Activated CD4-positive, CD25-positive, alpha-beta regulatory T cell treated with anti-CD3 and anti-CD28 coated beads, Interleukin-2, amount 50 U/mL, for 16 hours (primary cell): ENCODE data around the gene COL27A1.

ENCODE experiments used
- DNase-seq: peaks from one replicate; pipeline ENCODE4 v3.0.0-alpha.2; 2020; ENCODE audit warnings: low read depth, low spot score

The COL27A1 gene

DNA sequence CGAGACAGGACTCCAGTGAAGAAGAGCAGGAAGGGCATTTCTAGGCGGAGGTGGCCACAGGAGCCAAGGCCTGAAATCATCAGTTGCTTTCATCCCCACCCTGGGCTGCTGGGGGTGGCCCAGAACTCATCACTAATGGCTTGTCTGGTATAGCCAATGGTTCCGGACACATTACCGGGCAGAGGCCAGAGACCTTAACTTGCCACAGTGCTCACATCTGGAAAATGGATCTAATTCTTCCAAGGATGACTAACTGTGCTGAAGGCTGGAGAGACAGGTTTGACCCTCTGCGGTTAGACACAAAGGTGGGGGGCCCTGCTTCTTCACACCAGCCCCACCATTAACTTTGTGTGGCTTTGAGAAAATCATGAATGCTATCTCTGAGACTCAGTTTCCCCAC, 6.2 kb upstream of the COL27A1 start:
- DNase-seq, result no peak

- DNase-seq, result no peak
These were observed 5.5 kb upstream of the COL27A1 start for GRCh38 chr9:114149765-114150340.

GRCh38 chr9:114150608-114151007, 4.7 kb upstream of the COL27A1 start:
- no peak for DNase-seq

- no peak for DNase-seq
These were observed 3.8 kb upstream of the COL27A1 start for GRCh38 chr9:114151426-114151956.

DNA sequence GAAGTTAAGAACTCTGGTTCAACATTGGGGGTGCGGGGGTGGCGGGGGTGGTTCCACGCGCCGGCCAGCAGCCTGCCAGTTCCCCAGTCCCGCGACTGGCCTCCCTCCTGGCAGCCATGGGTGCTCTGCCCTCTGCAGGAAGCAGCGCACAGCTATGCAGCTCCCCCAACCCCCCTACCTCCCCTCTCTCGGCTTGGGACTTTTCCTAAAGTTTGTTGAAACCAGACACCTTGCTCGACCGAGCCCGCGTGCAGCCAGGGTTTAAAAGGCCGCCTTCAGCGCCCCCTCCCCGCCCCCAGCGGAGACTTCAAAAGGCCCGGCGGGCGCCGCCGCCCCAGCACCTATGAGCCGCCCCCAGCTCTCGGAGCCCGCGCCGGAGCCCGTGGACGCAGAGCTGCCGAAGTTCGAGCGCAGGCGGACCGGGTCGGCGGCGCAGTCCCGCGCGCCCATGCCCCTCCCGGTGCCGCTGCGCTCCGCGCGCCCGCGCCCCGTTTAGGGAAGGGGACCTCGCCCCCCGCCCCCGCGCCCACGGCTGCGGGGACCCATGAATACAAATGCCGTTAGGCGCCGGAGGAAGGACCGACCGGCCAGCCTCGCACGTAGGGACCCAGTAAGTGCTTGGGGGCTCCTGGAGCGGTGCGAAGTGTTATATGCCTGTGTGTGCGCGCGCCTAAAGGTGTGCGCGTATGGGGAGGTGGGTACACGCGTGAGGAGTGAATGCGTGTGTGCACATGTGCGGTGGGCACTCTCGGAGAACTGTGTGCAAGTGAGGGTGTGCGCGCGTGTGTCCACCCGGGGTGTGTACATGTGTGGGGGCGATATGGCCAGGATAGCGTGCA, 1.4 kb upstream of the COL27A1 start:
- no peak for DNase-seq

DNA sequence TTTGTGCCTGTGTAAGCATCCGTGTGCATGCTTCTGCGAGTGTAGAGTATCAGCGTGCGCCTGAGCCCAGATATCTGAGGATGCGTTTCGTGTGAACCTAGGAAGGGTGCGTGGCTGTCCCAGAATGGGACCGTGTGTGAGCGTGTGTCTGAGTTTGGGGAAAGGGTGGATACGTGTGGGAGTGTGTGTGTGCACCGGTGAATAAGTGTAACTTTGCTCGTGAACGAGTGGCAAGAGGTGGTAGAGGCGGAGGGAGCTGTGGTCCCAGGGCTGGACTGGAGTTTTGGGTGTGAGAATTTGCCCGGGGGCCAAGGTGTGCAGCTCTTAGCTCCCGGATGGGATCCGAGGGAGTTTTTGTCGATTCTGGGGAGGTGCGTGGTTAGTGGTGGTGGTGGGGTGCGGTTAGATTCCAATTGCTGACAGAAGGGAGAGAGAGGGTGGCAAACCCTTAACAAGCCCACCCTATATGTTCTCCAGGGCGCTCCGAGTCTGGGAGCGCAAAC, 686 bp upstream of the COL27A1 start:
- no peak for DNase-seq

DNA sequence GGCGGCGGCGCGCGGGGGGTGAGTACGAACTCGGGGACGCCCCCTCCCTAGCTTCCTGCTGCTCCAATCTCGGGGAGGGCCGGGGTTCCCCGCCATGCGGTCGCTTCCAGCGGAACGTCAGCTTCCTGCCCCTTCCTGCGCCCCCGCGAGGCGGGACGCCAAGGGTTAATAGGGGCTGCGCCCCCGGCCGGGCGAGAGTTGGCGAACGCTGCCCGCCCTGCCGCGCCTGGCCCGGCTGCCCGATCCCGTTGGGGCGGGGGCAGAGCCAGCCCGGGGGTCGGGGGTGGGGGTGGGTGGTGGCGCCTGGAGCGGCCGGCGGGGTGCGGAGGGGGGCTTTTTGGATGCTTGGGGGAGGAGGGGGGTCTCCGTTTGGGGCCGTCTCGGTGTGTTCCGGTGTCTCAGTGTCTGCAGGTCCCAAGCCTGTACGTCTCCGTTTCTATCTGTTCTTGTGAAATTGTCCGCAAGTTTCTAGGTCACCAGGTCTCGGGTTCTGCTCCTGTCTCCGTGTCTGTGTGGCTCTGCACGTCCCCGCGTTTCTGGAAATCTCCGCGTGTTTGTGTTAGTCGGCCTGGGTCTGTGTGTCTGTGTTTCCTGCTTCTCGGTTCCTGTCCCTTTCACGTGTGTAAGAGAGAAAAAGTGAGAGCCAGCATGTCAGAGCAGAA, 789 bp downstream of the COL27A1 start:
- no peak for DNase-seq

DNA sequence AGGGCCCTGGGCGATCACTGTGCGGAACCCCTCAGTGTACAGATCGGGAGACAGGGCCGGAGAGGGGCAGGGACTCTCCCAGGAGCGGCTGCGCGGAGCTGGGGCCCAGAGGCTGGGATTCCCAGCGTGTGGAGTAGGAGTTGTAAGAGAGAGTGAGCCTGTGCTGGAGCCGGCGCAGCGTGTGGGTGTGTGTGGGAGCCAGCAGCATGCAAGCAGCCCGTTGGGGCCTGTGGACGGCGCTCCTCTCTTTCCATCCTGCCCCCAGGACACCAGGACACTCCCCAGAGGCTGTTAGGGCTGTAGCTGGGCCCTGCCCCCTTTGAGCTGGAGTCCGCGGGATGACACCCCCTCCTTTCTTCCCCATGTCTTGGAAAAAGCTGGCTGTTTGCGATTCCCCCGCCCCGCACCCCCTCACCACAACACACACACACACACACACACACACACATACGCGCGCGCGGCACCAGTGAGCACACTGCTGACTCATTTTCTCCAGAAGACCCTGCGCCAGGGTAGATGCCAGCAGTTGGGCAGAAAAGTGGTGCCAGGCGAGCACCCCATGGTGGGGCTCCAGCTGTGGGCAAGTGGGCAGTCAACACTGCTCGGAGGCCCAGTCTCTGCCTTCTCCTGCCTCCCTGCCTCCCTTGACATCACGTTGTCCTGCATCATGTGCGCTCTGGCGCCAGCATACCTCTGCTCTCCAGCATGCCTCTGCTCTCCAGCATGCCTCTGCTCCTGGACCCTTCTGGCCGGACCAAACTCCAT, 1.5 kb downstream of the COL27A1 start:
- no peak for DNase-seq

GRCh38 chr9:114157516-114158176, 2.3 kb downstream of the COL27A1 start:
- no peak for DNase-seq

DNA sequence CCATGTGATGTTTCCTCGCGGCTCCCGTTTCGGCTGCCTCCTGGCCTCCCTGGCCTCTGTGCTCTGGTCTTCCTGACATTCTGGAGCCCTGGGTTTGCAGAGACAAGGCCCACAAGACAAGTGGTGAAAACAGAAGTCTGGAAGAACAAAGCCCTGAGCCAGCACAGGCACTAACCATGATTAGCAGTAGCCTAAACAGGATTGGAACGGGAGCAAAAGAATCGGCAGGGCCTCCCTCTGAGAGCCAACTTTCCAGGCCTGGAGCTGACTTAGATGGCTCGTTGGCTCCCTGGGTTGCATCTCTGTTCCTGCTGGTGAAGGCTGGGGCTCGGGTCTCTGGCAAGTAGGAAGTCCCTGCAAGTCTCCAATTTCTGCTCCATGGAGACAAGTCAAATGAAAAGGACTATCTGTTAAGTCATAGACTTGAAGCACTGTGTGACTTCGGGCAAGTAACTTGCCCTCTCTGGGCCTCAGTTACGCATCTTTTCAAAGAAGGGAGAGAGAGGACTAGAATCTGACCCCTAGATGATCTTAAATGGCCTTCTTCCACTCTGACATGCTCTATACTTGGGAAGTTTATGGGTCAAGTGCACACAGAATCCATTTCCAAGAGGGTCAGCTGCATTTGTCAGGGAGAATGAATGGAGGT, 3.3 kb downstream of the COL27A1 start:
- no peak for DNase-seq

GRCh38 chr9:114159691-114160090, 4.4 kb downstream of the COL27A1 start:
- DNase-seq, result no peak

- no peak for DNase-seq
These were observed 6.2 kb downstream of the COL27A1 start for GRCh38 chr9:114161513-114161912.

- no peak for DNase-seq
These were observed 8.2 kb downstream of the COL27A1 start for GRCh38 chr9:114163517-114163951.

- no peak for DNase-seq
These were observed 9.0 kb downstream of the COL27A1 start for GRCh38 chr9:114164191-114164794.

DNA sequence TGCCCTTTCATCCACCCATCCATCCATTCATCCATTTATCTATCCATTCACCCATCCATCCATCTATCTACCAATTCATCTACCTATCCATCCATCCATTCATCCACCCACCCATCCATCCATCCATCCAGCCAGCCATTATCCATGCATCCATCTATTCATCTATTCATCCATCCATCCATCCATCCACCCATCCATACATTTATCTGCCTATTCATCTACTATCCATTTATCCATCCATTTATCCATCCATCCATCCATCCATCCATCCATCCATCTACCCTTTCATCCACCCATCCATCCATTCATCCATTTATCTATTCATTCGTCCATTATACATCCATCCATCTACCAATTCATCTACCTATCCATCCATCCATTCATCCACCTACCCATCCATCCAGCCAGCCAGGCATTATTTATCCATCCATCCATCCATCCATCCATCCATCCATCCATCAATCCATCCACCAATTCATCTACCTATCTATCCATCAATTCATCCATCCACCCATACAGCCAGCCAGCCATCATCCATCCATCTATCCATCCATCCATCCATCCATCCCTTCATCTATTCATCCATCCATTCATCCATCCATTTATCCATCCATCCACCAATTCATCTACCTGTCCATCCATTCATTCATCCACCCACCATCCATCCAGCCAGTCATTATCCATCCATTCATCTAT, 10.2 kb downstream of the COL27A1 start:
- DNase-seq, result no peak

- no peak for DNase-seq
These were observed 10.8 kb downstream of the COL27A1 start for GRCh38 chr9:114166103-114166470.

DNA sequence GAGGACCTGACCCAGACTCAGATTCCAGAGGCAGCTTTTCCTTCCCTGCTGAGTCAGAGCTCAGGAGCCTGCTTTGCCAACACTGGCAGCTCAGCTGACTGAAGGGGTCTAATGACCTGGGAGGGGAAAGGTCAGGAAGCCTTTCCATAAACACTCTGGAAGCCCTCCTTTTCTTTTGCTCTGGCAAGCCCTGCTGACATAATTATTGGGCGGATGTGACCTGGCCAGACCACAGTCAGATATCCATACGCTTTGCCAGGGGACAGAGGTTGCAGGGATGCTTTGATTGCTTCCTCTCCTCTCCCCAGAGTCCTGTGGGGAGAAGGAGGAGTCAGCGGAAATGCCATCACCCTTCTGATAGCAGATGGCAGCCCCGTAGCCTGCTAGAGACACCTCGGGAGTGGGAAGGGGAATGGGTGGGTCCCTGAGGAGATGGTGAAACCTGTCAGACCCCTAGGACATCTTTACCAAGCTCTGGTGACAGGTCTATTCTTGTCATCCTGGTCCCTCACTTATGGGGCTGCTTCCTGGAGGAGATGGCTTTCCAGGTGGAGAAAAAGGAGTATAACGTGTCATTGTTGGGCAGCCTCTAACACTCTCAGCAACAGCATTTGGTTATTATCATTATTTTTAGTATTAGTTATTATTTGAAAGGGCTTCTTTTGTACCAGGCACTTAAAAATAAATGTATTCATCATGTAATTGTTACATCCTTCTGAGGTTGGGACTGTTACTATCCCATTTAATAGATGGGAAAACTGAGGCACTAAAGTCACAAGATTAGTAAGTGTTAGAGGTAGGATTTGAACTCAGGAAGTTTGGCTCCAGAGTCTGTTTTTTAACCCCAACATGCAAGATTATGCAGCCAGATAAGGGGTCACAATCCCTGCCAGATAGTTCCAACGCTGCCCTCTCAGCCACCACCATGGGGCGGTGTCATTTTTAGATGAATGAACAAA, 11.6 kb downstream of the COL27A1 start:
- DNase-seq, result no peak

- DNase-seq, result no peak
These were observed 12.3 kb downstream of the COL27A1 start for GRCh38 chr9:114167591-114168091.
